Measurements from ENCODE around the gene TCF4. TPM values are rescaled to one million over a fixed set of nuclear protein-coding genes. Genes with fewer than 3 reads are reported as not detected.

The TCF4 gene
- total RNA-seq, 2 experiments from 2014 or later = 75.9 to 76.0 TPM

- POLR2A ChIA-PET = interaction anchor here (1.7 kb wide), 1 partner anchor 11 kb away, joined by 9 read pairs; no protein-coding TSS in a partner anchor
- no TSS peak for BruUV-seq (replicated peaks)
These were observed 83.2 kb downstream of the TCF4 start for GRCh38 chr18:55504808-55505207.

GRCh38 chr18:55503167-55503820 lies 84.7 kb downstream of the TCF4 start:
- ChIA-PET POLR2A (no interaction called here), CTCF (ENCODE audit: unreplicated experiment) (no interaction called here)
- Histone ChIP-seq H3K4me1 (ENCODE audit: insufficient read depth, low read length, poor library complexity, severe bottlenecking) (peaks cover 40% of the 10 kb centered on the region), H3K79me2 (ENCODE audit: insufficient read depth, low read depth, low read length) (peaks cover 38% of the 10 kb centered on the region; the same call in 1 of the 2 replicates), H3K4me2 (ENCODE audit: low read length) (no peak overlapping the region), H3K9me2 (ENCODE audit: insufficient read depth, low read length) (no peaks in the 10 kb centered on the region), H3K36me3 (ENCODE audit: insufficient read depth, low read length) (no peaks in the 10 kb centered on the region), H3K9me3 (ENCODE audit: low read length) (no peaks in the 10 kb centered on the region), H2AFZ (ENCODE audit: low read length) (no peak overlapping the region), H4K20me1 (ENCODE audit: insufficient read depth, low read length) (no peaks in the 10 kb centered on the region), H3K27ac (ENCODE audit: low read depth, low read length, poor library complexity, severe bottlenecking) (no peak overlapping the region), H3K4me3 (ENCODE audit: low read depth, low read length, poor library complexity, severe bottlenecking) (no peak overlapping the region)
- DNase-seq (ENCODE audit: low spot score) = no peak
- intact Hi-C loops (cut with micrococcal nuclease; ENCODE audit: unreplicated experiment) = no loop called here
- no TSS peak for BruUV-seq (replicated peaks)
- TF ChIP-seq EZH2phosphoT487 (IDR thresholded peaks at IDR 0.05; ENCODE audit: borderline replicate concordance, low read depth, low read length) (no peak), CTCF (conservative IDR thresholded peaks at IDR 0.05; ENCODE audit: low read length) (no peak)

More at GRCh38 chr18:55504808-55505207, 83.2 kb downstream of the TCF4 start:
- Histone ChIP-seq H2AFZ (ENCODE audit: low read length) (no peak overlapping the region), H3K9me3 (ENCODE audit: low read length) (no peaks in the 10 kb centered on the region), H3K4me3 (ENCODE audit: low read depth, low read length, poor library complexity, severe bottlenecking) (no peak overlapping the region), H3K27ac (ENCODE audit: low read depth, low read length, poor library complexity, severe bottlenecking) (no peak overlapping the region), H3K4me1 (ENCODE audit: insufficient read depth, low read length, poor library complexity, severe bottlenecking) (peaks cover 49% of the 10 kb centered on the region), H3K36me3 (ENCODE audit: insufficient read depth, low read length) (no peaks in the 10 kb centered on the region), H3K79me2 (ENCODE audit: insufficient read depth, low read depth, low read length) (peaks cover 53% of the 10 kb centered on the region; the same call in 1 of the 2 replicates), H3K4me2 (ENCODE audit: low read length) (no peak overlapping the region), H3K9me2 (ENCODE audit: insufficient read depth, low read length) (no peaks in the 10 kb centered on the region), H4K20me1 (ENCODE audit: insufficient read depth, low read length) (no peaks in the 10 kb centered on the region)
- intact Hi-C loops (cut with micrococcal nuclease; ENCODE audit: unreplicated experiment) = loop anchor here (5.0 kb wide), 1 partner anchor 82 kb away; the partner anchor contains the start of gene TCF4
- TF ChIP-seq EZH2phosphoT487 (IDR thresholded peaks at IDR 0.05; ENCODE audit: borderline replicate concordance, low read depth, low read length) (no peak), CTCF (conservative IDR thresholded peaks at IDR 0.05; ENCODE audit: low read length) (no peak)
- CTCF ChIA-PET (ENCODE audit: unreplicated experiment) = no interaction called here
- no peak for DNase-seq (ENCODE audit: low spot score)

All from OCI-LY7 (cell line).